Duodenal mucosa (tissue), 2 donors: ENCODE data around the gene GSG1L2.

Experiments
- H3K27ac ChIP-seq: one replicate; pipeline ENCODE4 v1.7.0; 2013; ENCODE audit warnings: low read depth, low read length
- H3K27me3 ChIP-seq, 2 donors: one replicate each; pipeline ENCODE4 v1.7.0; 2013; ENCODE audit warnings: low read length in 2 of 2, control low read depth in 1 of 2; ENCODE audit not compliant: insufficient read depth in 2 of 2, control insufficient read depth in 1 of 2
- H3K36me3 ChIP-seq, 2 donors: one replicate each; pipeline ENCODE4 v1.7.0; 2013; ENCODE audit warnings: low read length in 2 of 2, control low read depth in 1 of 2; ENCODE audit not compliant: insufficient read depth in 2 of 2, control insufficient read depth in 1 of 2
- H3K4me1 ChIP-seq, 2 donors: one replicate each; pipeline ENCODE4 v1.7.0; 2013; ENCODE audit warnings: low read length in 2 of 2, control low read depth in 1 of 2; ENCODE audit not compliant: insufficient read depth in 2 of 2, control insufficient read depth in 1 of 2
- H3K4me3 ChIP-seq, 2 donors: one replicate each; pipeline ENCODE4 v1.7.0; 2013; ENCODE audit warnings: low read length in 2 of 2, low read depth in 1 of 2
- H3K9ac ChIP-seq, 2 donors: one replicate each; pipeline ENCODE4 v1.7.0; 2013; ENCODE audit warnings: low read length in 2 of 2, low read depth in 1 of 2
- H3K9me3 ChIP-seq, 2 donors: one replicate each; pipeline ENCODE4 v1.7.0; 2013; ENCODE audit warnings: low read length in 2 of 2, control low read depth in 1 of 2; ENCODE audit not compliant: control insufficient read depth in 1 of 2

The GSG1L2 gene

DNA sequence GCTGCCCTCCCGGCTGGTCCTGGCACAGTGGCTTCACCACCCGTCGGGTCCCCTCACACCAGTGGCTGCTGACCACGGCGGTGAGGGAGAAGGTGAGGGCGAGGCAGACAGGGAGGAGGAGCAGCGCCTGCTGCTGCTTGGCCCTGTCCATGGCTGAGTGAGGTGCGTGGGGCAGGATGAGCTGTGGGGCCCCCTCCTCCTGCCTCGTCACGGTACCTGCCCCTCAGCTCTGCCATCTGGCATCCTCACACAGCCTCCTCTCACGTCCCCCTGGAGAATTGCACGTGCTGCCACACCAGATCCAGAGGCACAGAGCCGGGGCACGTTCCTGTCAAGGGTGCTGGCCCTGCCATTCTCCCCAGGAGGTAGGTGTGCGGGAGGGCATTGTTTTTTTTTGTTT, at the start of gene GSG1L2:
GSG1L2 (minus strand) TSS at position 159 of the 400 bp plus-strand sequence; CDS start at position 151, 8 bp downstream.
- Histone ChIP-seq H3K27ac (no peak within 1 kb of the TSS), H3K9me3 (no peaks in the 10 kb centered on the region), H3K36me3 (no peaks in the 10 kb centered on the region), H3K9ac (no peak within 1 kb of the TSS), H3K4me3 (no peak within 1 kb of the TSS), H3K27me3 (no peaks in the 10 kb centered on the region), H3K4me1 (no peaks in the 10 kb centered on the region)

- Histone ChIP-seq H3K9me3 (no peaks in the 10 kb centered on the region), H3K4me1 (no peaks in the 10 kb centered on the region), H3K27ac (no peak overlapping the region), H3K36me3 (no peaks in the 10 kb centered on the region), H3K27me3 (no peaks in the 10 kb centered on the region), H3K4me3 (no peak overlapping the region), H3K9ac (no peak overlapping the region)
Measured at GRCh38 chr17:9868552-9868951, 46.7 kb upstream of the GSG1L2 start.

- no peaks in the 10 kb centered on the region for H3K27me3 ChIP-seq
- H3K27ac ChIP-seq, result no peak overlapping the region
- H3K4me1 ChIP-seq, result no peaks in the 10 kb centered on the region
- no peaks in the 10 kb centered on the region for H3K36me3 ChIP-seq
- no peak overlapping the region for H3K9ac ChIP-seq
- no peaks in the 10 kb centered on the region for H3K9me3 ChIP-seq
- H3K4me3 ChIP-seq, result no peak overlapping the region
Measured at GRCh38 chr17:9865586-9865985, 43.7 kb upstream of the GSG1L2 start.

DNA sequence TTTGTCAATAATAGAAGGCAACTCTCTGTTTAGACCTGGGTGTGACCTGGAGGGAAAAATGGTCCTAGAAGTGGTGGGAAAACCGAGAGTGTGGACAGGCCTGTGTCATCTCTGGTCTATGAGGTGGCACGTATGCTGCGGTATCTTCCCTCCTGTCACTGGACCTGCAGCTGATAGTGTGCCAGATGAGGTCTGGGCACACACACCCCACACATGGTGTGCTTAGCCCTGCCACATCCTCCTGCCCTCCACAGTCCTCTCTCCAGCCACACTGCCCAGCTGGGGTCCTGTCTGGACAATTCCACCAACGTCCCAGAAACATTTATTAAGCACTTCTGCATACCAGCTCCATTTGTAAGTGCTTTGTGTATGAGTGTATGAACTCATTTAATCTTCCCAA, 41.1 kb upstream of the GSG1L2 start:
- Histone ChIP-seq H3K4me3 (no peak overlapping the region), H3K9ac (no peak overlapping the region), H3K9me3 (peaks cover 0 to 2% of the 10 kb centered on the region in 2 donors), H3K27me3 (no peaks in the 10 kb centered on the region), H3K4me1 (no peaks in the 10 kb centered on the region), H3K27ac (no peak overlapping the region), H3K36me3 (no peaks in the 10 kb centered on the region)

DNA sequence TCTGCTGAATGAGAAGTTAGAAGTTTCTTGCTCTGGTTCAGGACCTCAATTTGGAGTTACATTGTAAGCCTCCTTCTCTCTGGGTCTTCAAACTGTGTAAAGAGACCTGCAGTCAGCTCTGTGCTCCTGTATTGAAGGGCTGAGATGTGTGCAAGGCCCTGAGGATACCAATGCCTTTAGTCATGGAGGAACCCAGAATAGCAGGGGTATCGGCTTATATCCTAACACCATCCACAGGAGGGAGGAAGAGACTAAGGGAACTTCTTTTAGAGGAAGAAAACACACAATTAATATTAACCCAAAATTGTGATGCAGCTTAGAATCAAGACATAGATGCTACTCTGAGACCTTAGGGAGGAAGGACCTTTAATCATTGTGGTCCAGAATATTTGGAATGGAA, 40.3 kb upstream of the GSG1L2 start:
- H3K9me3 ChIP-seq, result peaks cover 0 to 4% of the 10 kb centered on the region in 2 donors
- no peak overlapping the region for H3K9ac ChIP-seq
- H3K4me3 ChIP-seq, result no peak overlapping the region
- H3K27ac ChIP-seq, result no peak overlapping the region
- no peaks in the 10 kb centered on the region for H3K4me1 ChIP-seq
- no peaks in the 10 kb centered on the region for H3K36me3 ChIP-seq
- H3K27me3 ChIP-seq, result no peaks in the 10 kb centered on the region

- H3K9me3 ChIP-seq, result peaks cover 0 to 4% of the 10 kb centered on the region in 2 donors
- no peak overlapping the region for H3K27ac ChIP-seq
- no peaks in the 10 kb centered on the region for H3K27me3 ChIP-seq
- no peak overlapping the region for H3K4me3 ChIP-seq
- H3K4me1 ChIP-seq, result no peaks in the 10 kb centered on the region
- H3K9ac ChIP-seq, result no peak overlapping the region
- H3K36me3 ChIP-seq, result no peaks in the 10 kb centered on the region
Measured at GRCh38 chr17:9860851-9861250, 39.0 kb upstream of the GSG1L2 start.

DNA sequence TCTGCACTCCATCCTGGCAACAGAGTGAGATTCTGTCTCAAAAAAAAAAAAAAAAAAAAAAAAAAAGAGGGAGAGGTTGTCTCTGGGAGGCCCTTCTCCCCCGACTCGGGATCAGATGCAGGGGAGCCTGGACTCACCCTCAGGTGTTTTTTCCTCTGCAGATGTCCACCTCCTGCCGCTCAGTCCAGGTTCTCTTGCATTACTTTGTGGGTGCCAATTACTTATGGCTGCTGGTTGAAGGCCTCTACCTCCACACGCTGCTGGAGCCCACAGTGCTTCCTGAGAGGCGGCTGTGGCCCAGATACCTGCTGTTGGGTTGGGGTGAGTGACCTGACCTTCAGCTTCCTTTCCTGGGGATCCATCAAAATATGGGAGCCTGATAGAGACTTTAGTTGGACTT, 37.9 kb upstream of the GSG1L2 start:
- Histone ChIP-seq H3K9ac (no peak overlapping the region), H3K36me3 (no peaks in the 10 kb centered on the region), H3K27me3 (no peaks in the 10 kb centered on the region), H3K9me3 (peaks cover 0 to 4% of the 10 kb centered on the region in 2 donors), H3K4me3 (no peak overlapping the region), H3K4me1 (no peaks in the 10 kb centered on the region), H3K27ac (no peak overlapping the region)

DNA sequence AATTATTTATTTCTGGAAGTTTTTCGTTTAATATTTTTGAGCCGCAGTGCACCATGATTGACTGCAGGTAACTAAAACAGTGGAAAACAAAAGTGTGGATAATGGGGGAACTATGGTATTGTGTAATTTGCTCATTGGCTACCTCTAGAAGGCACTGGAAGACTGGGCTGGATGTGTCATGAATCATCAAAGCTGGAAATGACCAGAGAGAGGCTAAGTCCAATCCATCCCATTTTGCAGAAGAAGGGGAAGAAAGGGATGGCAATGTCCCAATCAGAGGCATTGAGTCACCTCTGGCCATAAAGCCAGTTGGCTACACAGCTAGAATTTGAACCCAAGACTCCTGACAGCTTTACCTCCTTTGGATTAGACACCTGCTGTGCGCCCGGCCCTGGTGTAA, 33.2 kb upstream of the GSG1L2 start:
- Histone ChIP-seq H3K4me3 (no peak overlapping the region), H3K9ac (no peak overlapping the region), H3K9me3 (peaks cover 0 to 4% of the 10 kb centered on the region in 2 donors), H3K36me3 (no peaks in the 10 kb centered on the region), H3K27ac (no peak overlapping the region), H3K27me3 (no peaks in the 10 kb centered on the region), H3K4me1 (no peaks in the 10 kb centered on the region)

- Histone ChIP-seq H3K27me3 (no peaks in the 10 kb centered on the region), H3K4me3 (no peak overlapping the region), H3K36me3 (no peaks in the 10 kb centered on the region), H3K4me1 (no peaks in the 10 kb centered on the region), H3K9ac (no peak overlapping the region), H3K9me3 (peaks cover 0 to 4% of the 10 kb centered on the region in 2 donors), H3K27ac (no peak overlapping the region)
Measured at GRCh38 chr17:9854255-9854654, 32.4 kb upstream of the GSG1L2 start.

DNA sequence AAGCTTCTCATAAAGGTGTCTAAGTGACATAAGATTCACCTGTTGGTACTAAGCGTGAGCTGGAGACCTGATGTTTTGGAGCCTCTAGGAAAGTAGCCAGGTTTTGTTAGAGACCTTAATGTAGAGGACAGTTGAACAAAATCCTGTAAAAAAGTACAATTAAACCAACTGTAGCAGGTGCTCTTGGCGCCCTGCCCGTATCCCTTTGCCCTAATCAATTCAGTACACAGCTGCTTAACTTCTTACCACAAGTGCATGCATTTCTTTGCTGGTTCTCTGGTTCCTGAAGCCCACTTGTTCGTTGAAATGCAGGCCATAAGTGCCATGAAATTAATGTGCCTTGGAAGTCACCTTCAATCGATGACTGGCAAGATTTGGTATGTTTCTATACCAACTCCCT, 28.3 kb upstream of the GSG1L2 start:
- Histone ChIP-seq H3K27me3 (no peaks in the 10 kb centered on the region), H3K36me3 (no peaks in the 10 kb centered on the region), H3K4me3 (no peak overlapping the region), H3K9ac (no peak overlapping the region), H3K4me1 (no peaks in the 10 kb centered on the region), H3K9me3 (no peaks in the 10 kb centered on the region), H3K27ac (no peak overlapping the region)

DNA sequence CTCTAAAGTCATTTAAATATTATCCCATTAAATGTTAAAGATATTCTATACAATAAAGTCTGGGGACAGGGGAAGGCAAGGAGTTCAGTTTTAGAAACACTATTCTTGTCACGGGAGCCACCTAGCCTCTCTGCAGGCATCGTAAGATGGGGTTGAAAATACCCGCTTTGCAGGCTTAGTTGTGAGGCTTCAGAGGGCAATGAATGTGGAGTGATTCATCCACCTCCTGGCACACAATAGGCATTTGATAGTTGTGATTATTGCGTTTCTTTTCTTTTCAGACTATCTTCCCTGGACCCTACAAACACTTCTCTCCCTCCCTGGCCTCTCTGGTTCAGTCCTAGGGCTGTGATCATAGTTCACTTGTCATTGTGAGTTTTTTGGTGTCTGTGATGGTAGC, 23.4 kb upstream of the GSG1L2 start:
- Histone ChIP-seq H3K9me3 (no peaks in the 10 kb centered on the region), H3K27me3 (no peaks in the 10 kb centered on the region), H3K4me3 (no peak overlapping the region), H3K36me3 (no peaks in the 10 kb centered on the region), H3K27ac (no peak overlapping the region), H3K9ac (no peak overlapping the region), H3K4me1 (peaks cover 0 to 6% of the 10 kb centered on the region in 2 donors)
